IPS-18c (cell line): Measurements from ENCODE around the gene ZDHHC11B.
"Not testable (repeated sequence)": the region's sequence is repeated elsewhere in the genome, so short reads cannot be mapped to it uniquely, and the experiment has no call there.

Source experiments
- H3K4me3 ChIP-seq: 2 replicates; pipeline ENCODE4 v1.7.0; 2013; ENCODE audit warnings: low read depth, mild to moderate bottlenecking, low read length, moderate library complexity; ENCODE audit not compliant: insufficient read depth
- H3K9me3 ChIP-seq: one replicate; pipeline ENCODE4 v1.6.1; 2013; ENCODE audit warnings: mild to moderate bottlenecking, low read length, moderate library complexity; ENCODE audit not compliant: control insufficient read depth, insufficient read depth

The ZDHHC11B gene, protein sequence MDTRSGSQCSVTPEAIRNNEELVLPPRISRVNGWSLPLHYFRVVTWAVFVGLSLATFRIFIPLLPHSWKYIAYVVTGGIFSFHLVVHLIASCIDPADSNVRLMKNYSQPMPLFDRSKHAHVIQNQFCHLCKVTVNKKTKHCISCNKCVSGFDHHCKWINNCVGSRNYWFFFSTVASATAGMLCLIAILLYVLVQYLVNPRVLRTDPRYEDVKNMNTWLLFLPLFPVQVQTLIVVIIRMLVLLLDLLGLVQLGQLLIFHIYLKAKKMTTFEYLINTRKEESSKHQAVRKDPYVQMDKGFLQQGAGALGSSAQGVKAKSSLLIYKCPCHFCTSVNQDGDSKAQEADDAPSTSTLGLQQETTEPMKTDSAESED

DNA sequence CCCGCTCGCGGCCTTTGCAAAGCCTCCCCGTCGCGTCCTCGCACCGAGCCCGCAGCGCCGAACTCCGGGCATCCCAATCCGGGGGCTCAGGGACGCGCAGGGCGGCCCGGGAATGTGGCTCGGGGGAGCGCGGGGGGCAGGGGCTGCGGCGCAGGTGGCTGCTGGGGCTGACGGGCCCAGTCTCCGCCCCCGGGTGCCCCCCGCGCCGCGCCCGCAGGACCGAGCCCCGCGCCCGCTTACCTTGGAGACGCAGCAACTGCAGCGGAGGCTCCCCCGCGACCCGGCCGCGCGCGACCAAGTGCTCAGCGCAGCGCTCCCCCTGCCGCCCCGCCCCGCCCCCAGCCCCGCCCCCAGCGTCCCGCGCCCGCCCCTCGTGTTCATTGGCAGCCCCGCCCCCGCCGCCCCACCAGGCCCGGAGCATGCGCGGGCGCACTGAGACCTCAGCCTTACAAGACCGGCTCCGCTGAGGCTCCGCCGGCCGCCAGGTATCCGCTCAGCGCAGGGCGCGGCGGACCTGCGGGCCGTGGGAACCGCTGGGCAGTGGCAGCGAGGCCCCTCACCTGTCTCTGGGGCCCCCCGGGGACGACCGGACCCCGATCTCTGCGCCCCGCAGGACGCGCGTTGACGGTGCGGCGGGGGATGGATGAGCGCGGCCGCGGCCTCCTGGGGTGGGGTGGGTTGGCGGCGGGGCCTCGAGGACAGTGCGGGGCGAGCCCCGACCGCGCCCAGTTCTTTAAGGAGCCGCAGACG, at the start of gene ZDHHC11B:
TSS of gene ZDHHC11B (minus strand) at position 302 of the 750 bp plus-strand sequence. CDS start 17,810 bp downstream, outside the sequence.
- peak within 1 kb of the TSS; percentile 73 for H3K4me3 ChIP-seq
- H3K9me3 ChIP-seq, result not testable (repeated sequence)

DNA sequence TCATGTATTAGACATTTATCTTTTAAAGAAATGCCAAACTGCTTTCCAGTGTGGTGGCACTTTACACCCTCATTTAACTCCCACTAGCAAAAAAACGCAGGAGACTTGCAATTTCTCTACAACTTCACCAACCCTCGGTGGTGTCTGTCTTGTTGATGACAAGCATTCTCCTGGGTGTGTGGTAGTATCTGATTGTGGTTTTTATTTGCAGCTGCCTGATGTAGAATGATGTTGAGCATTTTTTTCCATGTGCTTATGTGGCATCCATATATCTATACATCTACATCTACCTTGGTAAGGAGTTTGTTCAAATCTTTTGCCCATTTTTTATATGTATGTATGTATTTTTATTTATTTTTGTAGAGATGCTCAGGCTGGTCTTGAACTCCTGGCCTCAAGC, 49.5 kb upstream of the ZDHHC11B start:
- not testable (repeated sequence) for H3K9me3 ChIP-seq, H3K4me3 ChIP-seq

DNA sequence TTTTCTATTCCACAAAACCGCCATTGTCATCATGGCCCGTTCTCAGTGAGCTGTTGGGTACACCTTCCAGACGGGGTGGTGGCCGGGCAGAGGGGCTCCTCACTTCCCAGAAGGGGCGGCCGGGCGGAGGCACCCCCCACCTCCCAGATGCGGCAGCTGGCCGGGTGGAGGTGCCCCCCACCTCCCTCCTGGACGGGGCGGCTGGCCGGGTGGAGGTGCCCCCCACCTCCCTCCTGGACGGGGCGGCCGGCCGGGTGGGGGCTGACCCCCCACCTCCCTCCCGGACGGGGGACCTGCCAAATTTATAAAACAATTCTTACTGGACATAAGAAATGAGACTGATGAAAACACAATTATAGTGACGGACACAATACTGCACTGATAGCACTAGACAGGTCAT, 43.7 kb upstream of the ZDHHC11B start:
- H3K9me3 ChIP-seq, H3K4me3 ChIP-seq: not testable (repeated sequence)

DNA sequence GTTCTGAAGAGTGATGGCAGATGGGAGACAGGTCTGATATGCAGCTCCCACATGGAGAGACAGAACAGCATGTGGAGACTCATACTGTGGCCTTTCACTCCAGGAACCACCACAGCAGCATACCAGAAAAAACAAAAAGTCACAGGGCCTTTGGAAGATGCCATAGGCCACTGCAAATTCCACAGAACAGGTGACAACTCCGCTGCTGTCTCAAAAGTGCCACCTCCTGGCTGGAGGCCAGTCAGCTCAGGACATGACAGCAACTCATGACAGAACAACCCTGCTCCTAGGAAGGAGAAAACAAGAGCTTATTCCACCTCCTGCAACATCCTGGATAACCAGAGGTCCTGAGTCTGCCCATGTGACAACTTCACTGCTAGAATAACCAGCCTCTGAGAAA, 41.0 kb upstream of the ZDHHC11B start:
- not testable (repeated sequence) for H3K9me3 ChIP-seq, H3K4me3 ChIP-seq

DNA sequence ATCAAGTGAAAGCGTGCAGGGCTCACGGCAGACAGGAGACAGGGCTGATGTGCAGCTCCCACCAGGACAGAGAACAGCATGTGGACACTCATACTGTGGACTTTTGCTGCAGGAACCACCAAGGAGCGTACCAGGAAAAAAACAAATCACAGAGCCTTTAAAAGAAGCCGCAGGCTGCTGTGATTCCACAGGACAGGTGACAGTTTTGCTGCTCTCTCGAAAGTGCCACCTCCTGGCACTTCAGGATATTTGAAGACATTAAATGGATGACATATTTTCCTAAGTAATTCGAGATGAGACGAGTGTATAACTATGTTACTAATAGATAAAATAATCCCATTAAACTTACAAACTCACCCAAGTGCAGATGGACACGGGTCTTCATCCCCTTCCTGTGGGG, 37.0 kb upstream of the ZDHHC11B start:
- Histone ChIP-seq H3K4me3 (no peak overlapping the region), H3K9me3 (no peaks in the 10 kb centered on the region)

DNA sequence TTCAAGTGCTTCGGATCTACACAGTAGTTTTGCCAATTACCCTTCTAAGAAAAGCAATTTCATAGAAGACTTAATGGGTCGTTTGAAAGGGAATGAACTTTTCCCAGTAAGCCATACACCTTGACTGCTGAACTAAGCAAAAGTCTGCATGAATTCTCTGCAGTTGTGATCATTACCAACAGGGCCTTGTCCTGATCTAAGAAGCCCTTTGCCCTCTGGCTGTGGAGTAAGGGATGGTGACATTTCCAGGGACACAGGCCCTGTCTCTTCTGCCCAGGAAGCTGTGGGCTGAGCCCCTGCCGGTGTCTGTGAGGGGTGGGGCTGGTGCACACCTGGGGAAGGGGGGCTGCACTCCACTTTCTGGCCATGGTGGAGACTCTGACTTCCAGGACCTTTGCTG, 35.7 kb upstream of the ZDHHC11B start:
- Histone ChIP-seq H3K4me3 (no peak overlapping the region), H3K9me3 (no peaks in the 10 kb centered on the region)

DNA sequence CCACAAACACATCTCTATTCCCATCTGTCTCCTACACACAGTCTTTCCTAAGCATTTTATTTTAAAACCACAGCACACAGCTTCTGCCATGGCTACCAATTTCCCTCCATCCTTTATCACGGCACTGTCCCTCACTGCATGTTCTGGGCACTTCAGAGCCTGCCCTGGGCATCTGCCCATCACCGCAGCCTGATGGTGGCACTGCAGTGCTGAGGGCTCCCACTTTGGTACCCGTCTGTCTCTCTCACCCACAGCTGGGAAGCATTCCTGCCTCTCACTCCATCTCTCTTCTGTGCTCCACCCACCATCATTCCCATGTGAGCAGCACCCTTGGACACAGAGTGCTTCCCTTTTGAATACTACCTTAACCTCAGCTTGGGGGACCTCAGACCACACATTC, 34.5 kb upstream of the ZDHHC11B start:
- Histone ChIP-seq H3K9me3 (no peaks in the 10 kb centered on the region), H3K4me3 (no peak overlapping the region)

DNA sequence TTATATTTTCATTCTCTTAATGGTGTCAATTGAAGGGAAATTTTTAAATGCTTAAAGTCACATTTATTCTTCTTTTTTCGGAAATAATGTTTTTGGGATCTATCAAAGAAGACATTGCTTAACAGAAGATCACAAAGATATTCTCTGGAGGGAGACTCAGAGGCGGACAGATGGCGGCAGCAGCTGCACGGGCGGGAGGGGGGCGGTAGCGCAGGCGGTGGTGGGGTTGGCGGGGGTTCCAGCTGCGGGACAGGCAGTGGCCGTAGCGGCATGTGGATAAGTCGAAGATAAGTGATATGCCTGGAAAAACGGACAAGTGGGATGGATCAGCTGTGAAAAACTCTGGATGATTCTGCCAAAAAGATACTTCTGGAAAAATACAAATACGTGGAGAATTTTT, 31.6 kb upstream of the ZDHHC11B start:
- H3K9me3 ChIP-seq, result no peaks in the 10 kb centered on the region

DNA sequence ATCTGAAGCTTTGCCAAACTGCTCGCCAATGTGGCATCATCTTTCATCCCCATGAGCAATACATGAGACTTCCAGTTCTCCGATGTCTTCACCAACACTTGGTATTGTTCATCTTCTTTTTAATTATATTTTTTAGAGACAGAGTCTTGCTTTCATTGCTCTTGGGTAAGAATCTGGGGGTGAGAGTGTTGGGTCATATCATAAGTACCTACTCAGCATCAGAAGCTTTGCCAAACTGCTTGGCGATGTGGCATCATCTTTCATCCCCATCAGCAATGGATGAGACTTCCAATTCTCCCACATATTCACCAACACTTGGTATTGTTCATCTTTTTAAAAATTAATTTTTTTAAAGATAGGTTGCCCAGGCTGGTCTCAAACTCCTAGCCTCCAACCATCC, 30.9 kb upstream of the ZDHHC11B start:
- no peak overlapping the region for H3K4me3 ChIP-seq
- no peaks in the 10 kb centered on the region for H3K9me3 ChIP-seq

More for the DNA sequence above, 31.6 kb upstream of the ZDHHC11B start:
- H3K4me3 ChIP-seq, result no peak overlapping the region

DNA sequence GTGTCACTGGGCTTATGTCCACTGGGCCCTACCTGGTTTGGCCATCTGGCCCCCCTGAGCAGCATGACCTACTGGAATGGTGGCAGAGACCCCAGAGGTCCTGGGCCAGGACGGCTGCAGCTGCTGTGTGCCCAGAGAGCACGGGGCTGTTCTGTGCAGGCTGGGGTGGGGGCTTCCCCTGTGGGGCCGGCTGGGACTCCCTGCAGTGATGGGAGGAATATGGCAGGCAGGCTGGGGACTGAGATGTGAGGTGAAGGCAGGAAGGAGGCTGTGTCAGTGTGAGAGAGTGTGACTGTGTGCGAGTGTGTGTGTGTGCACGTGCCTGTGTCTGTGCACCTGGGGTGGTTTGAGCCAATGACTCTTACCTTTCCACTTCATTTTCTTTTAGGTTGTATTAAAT, 29.0 kb upstream of the ZDHHC11B start:
- H3K4me3 ChIP-seq, H3K9me3 ChIP-seq: not testable (repeated sequence)

DNA sequence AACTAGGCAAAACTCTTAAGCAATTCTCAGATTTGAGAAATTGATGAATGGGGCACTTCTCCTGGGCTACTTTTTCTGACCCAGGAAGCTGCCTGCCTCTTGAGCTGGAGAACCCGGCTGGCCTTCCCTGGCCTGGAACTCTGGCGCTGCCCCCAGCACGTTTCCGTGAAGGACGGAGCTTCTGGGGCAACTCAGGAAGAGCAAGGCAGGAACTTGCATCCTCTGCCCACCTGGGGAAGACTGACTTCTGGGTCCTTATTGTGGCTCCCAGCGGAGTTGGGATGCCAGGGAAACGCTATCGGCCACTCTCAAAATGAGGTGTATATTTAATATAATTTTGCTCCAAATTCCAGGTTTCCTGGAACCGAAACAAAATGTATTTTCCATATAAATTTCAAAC, 26.9 kb upstream of the ZDHHC11B start:
- not testable (repeated sequence) for H3K4me3 ChIP-seq, H3K9me3 ChIP-seq

DNA sequence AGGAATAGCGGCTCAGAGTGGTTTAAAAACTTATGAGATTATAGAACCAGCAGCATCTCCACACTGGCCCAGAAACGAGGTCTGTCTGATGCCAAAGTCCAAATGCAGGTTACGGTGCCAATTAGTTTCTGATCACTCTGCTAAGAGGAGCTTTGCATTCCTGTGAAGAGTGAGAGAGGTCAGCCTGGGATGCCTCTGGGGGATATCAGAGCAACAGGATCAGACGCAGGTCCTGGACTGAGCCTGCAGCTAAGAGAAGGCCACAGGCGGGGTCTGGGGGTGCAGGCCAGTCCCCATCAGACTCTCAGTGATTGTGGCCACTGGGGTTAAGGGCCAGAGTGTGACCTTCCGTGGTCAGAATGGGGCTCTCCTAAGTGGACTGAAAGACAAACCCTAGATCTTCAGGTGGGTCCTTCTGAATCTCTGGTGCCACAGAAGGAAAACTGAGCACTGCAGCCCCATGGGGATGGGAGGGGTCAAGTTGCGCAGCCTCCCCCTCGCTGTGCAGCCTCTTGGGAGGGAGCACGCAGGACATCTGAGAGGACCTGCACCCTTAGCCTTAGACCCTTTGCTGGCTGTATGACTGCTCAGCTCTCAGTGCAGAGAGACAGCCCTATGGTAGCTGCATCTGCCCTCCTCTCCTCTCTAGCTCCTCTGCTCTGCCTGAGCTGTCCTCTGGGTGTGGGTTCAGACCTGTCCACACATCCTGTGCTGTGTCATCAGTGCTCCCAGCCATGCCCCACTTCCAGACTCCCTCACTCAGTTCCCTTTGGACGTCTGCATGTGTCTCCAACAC, 23.4 kb upstream of the ZDHHC11B start:
- not testable (repeated sequence) for H3K4me3 ChIP-seq, H3K9me3 ChIP-seq

DNA sequence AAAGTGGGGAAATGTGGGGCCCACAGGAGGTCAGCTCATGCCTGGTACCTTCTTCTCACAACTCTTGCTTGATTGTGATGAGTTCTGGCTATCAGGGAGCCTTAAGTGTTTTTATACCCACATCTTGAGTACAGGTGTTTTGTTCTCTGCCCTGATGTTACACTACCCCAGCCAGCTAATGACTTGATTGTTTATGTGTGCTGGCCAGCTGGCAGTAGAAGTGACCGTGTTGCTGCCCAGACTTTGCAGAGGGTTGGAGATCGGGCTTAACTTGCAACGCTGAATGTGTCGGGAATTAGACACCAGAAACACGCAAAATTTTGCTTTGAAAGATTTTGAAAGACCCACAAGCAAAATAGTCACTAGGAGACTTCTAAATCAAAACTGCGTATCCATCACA, 16.9 kb upstream of the ZDHHC11B start:
- Histone ChIP-seq H3K4me3 (no peak overlapping the region), H3K9me3 (no peaks in the 10 kb centered on the region)

DNA sequence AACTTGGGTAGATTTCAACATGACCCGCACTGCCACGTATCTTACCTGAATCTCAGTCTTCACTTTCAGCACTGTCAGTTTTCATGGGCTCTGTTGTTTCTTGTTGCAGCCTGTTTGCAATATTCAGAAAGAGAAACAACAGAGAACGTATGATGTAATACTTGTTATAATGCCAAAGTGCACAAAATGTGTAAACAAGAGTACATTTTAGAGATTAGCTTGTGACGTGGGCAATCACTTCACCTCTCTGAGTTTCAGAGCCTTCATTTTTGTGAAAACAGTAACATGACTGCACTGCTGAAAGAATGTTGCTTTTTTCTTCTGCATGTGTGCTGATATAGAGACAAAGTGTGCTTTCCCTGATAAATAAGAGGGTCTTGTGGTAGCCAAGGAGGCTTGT, 16.5 kb upstream of the ZDHHC11B start:
- H3K4me3 ChIP-seq, H3K9me3 ChIP-seq: not testable (repeated sequence)

DNA sequence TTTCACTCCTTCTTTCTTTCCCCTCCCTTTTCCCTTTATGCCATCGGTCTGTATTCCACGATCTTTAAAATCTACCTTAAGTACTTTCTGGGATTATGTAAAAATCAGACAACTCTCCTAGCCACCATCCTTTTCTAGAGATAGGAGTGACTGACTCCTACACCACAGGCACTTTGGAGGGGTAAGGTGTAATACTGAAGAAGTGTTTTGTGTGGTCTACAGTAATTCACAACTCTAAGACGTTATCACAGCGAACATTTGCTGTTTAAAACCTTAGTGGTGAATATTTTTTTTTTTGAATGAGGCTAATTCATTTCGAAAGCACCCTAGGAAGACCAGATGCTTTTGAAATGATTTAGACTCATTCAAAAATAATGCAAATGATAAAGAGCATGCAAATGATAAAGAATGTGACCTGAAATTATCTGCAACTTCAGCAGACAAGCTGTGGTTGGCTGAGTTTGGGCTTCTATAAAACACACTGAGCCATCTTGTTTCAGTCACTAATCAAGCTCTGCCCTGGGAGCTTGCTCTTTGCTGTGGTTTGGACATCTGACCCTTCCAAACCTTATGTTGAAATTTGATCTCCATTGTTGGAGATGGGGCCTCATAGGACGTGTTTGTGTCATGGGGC, 14.1 kb upstream of the ZDHHC11B start:
- H3K4me3 ChIP-seq, H3K9me3 ChIP-seq: not testable (repeated sequence)

DNA sequence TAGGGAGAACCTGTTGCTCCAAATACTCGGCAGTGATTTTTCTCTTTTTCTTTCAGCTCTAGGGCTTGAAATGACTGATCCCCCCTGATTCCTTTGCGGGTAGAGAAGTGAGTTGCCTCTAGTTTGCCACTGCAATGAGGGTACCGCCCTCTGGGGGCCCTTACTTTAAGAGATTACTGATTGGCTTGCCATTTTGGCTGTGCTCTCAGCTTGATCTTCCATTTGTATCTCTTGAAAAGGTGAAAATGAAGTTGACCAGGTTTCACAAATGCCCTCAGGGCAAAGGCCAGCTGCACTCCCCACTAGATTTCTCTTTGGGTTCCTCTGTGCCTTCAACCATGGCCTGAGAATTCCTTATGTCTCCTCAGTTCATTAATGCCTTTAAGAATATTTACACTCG, 13.5 kb upstream of the ZDHHC11B start:
- not testable (repeated sequence) for H3K9me3 ChIP-seq, H3K4me3 ChIP-seq

DNA sequence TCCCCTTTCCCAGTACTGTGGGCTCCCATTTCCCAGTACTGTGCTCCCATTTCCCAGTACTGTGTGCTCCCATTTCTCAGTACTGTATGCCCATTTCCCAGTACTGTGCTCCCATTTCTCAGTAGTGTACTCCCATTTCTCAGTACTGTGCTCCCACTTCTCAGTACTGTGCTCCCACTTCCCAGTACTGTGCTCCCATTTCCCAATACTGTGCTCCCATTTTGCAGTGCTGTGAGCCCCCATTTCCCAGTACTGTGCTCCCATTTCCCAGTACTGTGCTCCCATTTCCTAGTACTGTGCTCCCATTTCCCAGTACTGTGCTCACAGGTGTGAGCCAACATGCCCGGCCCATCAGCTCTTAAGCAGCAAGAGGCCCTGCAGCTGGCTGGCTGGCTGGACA, 11.3 kb upstream of the ZDHHC11B start:
- H3K4me3 ChIP-seq, H3K9me3 ChIP-seq: not testable (repeated sequence)
